Raji (cell line): Measurements from ENCODE around the gene CHAC1.
A peak's percentile ranks its signal among the peaks of the same experiment; 100 is the strongest.

Experiments
- POLR2A ChIP-seq: IDR thresholded peaks from 2 replicates; pipeline ENCODE4 v1.6.1; 2011; ENCODE audit warnings: low read depth, low read length, control low read depth; ENCODE audit not compliant: insufficient read depth

The CHAC1 gene

GRCh38 chr15:40952901-40953712 lies at the start of gene CHAC1:
TSS of gene CHAC1 (plus strand) at chr15:40953471. CDS start at chr15:40953584, 113 bp downstream.
- TF ChIP-seq POLR2A, result peak; percentile 90

DNA sequence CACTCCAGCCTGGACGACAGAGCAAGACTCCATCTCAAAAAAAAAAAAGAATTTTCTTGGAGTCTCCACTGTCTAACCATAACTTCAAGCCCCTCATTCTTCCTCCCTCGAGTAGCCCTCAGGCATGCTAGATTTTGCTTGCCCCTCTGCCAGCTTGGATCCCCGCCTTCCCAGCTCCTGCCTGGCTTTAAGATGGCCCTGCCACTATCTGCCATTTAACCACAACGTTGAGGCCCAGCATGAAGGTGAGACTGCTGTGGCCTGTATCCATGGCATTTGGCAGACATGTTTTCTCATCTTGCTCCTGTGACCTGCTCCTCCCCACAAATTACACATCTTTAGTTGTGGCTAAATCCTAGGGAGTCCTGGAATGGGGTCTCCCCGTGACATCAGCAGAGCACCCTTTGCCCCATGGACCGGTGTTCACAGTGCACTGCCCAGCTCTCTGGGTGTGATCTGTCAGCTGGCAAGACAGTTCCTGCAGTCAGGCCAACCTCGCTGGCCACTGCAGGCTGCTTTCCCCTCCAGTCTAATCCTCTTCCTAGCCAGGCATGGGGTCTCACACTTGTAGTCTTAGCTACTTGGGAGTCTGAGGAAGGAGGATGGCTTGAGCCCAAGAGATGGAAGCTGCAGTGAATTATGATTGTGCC lies 48.6 kb upstream of the CHAC1 start:
- TF ChIP-seq POLR2A, result no peak

DNA sequence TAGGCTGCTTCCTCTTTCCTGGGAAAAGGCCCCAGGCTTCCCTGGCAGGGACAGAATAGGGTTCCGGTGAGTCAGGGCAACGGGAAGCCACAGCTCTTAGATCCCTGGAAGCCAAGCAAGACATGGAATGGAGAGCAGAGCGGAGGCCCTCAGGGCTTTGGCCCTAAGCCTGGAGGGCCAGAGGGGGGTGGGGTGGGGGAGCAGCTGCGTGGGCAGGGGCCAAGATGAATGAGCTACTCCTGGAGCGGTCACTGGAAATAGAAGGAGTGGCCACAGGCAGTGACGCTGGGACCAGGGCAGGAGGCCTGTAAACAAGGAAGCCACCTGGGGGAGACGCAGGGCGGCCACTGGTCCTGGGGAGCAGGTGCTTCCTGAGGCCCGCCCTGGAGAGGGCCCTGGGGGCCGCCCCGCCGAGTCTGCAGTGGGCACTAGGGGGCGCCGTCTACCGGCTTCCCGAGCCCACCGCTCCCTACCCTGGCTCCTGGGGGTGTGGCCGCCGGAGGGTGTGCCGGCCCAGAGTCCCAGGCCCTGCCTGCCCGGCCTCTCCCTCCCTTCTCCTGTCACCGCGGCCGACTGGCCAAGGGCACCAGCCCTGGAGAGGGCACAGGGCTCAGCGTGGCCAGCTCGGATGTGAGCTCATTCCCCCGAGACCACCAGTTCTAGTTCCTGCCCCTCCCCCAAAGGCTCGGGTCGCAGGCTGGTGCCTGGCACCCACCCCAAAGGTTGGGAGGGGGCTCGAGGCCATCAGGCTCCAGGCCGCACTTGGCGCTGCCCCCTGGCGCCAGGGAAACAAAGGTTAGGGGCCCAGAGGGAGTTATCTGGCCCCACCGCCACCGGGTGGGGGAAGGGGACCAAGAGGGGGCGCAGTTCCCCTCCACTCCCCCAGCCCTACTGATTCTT lies 46.9 kb upstream of the CHAC1 start:
- peak; percentile 28; the same call in 1 of the 2 replicates for TF ChIP-seq POLR2A

DNA sequence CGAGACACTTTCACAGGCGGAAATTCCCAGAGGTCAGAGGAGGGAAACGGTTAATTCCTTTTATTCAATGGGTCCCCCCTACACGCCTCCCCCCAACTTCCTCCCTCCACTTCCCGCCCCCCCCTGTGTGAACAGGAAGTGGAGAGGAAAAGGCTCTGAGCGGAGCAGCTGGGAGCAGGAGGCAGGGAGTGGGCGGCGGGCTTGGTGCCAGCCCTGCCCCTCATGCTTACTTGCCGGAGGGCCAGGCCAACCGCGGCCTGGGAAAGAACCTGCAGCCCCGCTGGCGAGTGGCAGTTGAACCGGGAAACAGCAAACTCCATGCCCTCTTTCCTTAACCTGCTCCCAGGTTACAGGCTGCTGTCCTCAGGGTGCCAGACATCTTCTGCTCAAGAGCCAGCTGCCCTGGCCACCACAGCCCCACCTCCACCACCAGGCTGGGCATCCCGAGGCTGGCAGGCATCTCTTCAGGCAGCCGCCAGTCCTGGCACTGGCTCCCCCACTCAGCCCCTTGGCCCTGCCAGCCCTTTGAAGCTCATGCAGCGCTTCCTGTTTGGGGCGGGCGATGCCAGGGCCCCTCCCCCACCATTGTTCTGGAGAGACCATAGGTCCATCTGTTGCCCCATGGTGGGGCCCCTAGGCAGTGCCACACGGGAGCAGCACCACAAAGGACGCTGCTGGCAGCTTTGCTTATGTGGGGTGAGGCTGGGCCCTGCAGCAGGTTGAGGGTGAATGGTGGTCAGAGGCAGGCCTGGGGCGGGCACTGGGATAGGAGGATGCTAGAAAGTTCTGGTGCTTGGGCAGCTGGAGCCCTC lies 46.1 kb upstream of the CHAC1 start:
- no peak for TF ChIP-seq POLR2A

GRCh38 chr15:40908095-40908494 lies 45.2 kb upstream of the CHAC1 start:
- TF ChIP-seq POLR2A, result no peak

DNA sequence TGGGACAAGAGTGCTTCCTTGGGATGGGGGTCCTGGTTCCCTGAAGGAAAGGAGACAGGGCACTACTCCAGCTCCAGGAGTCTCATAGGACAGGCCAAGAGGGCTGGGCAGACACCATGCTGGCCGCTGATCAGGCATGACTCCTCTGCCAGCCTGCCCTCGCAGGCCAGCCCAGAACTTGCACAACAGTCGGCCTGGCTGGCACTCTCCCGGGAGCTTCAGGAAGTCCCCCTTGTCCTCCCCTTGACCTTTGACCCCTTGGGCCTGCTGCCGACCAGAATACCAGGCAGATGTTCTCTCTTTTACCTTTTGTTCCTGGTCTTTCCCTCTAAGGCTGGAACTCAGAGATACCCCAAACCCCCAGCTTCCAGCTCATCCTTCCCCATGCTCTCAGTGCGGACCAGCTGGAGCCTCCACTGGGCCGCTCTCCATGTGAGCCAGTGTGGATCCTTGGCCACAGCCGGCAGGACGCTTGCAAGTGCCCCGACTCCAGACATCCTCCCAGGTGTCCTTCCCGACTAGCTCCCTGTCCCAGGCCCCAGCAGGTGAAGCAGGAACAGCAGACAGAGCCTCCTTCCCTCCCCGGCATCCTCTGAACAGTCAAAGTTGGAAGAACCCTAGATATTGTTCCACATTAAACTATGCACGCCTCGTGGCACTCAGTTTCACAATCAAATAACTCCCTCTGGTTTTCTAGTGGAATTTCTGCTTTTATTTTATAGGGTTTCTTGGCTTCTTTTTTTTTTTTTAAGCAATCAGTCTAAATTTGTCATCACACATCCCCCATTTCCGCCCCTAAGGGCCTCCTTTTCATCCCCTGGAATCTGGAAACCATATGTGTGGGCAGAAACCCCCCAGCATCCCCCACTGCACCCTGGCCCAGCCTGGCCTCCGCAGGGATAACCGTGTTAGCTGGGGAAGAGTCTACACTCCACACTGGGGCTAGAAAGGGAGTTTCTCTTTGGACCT lies 43.3 kb upstream of the CHAC1 start:
- TF ChIP-seq POLR2A, result no peak

DNA sequence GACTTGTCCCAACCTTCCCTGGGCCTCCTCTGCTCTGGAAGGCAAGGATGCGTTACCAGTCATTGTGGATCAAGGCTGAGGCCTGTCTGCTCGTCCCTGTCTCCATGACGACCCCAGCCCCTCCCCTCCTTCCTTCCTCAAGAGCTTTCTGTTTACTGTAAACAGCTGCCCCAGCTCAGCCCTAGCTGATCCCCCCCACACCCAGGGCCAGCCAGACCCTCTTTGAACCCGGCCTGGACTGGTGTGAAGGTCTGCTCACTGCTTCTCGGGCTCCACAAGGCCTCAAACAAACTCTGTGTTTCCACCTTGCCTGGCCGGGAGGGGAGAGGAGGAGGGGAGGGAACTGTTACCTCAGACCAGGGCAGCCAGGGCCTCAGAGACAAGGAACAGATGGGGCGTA lies 42.1 kb upstream of the CHAC1 start:
- no peak for TF ChIP-seq POLR2A

GRCh38 chr15:40911693-40912092 lies 41.6 kb upstream of the CHAC1 start:
- TF ChIP-seq POLR2A, result no peak

GRCh38 chr15:40912478-40912877 lies 40.8 kb upstream of the CHAC1 start:
- TF ChIP-seq POLR2A, result no peak

- TF ChIP-seq POLR2A, result no peak
Measured at GRCh38 chr15:40914013-40914412, 39.3 kb upstream of the CHAC1 start.

- no peak for TF ChIP-seq POLR2A
Measured at GRCh38 chr15:40914486-40914885, 38.8 kb upstream of the CHAC1 start.

DNA sequence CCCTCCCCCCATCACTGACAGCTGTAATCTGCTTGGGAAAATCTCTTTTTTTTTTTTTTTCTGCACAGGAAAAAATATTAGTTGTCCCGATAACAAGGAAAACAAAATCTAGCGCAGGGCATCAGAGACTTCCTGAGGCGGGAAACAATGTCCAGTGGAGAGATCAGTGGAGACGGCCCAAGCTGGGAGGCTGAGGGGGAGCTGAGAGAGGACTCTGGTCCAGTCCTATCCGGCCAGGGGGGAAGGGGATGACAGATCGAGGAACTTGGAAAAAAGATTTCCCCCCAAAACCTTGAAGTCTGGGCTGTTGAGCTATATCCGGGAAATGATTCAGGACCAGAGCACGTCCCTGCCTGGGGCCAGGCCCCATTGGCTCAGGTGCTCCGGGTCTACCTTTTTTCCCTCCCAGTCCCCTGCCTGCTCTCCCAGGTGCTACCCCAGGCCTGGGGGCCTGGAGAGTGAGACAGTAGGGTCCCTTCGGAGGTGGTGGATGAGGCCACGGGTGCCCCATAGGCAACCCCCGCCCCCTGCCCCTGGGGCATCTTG lies 38.1 kb upstream of the CHAC1 start:
- no peak for TF ChIP-seq POLR2A

- TF ChIP-seq POLR2A, result no peak
Measured at GRCh38 chr15:40915679-40916078, 37.6 kb upstream of the CHAC1 start.
